Activated CD8-positive, alpha-beta T cell treated with anti-CD3 and anti-CD28 coated beads for 36 hours (primary cell): ENCODE results near the gene DNMBP. TPM values are rescaled to one million over a fixed set of nuclear protein-coding genes. Genes with fewer than 3 reads are reported as not detected.

ENCODE experiments used
- ATAC-seq: fragments of 200-7000 bp; cut with Tn5 transposase; one replicate; pipeline ENCODE4 v1.10.0; 2021; ENCODE audit warnings: mild to moderate bottlenecking, moderate library complexity
- CTCF ChIA-PET: fragments of 350-600 bp; sonication (Branson Sonifier 250); formaldehyde crosslinking; loops from one replicate; lab custom pipeline; 2021; ENCODE audit warnings: antibody characterized with exemption; lab: Charles Lee
- POLR2A ChIA-PET: fragments of 350-600 bp; sonication (Branson Sonifier 250); formaldehyde crosslinking; loops from one replicate; lab custom pipeline; 2021; ENCODE audit warnings: antibody characterized with exemption; lab: Charles Lee
- DNase-seq: peaks from one replicate; pipeline ENCODE4 v3.0.0-alpha.2; 2020
- H3K27ac Mint-ChIP-seq: one replicate; pipeline ENCODE4 v1.8.0; 2021; ENCODE audit warnings: mild to moderate bottlenecking, mixed read lengths
- H3K27me3 Mint-ChIP-seq: one replicate; pipeline ENCODE4 v1.8.0; 2021; ENCODE audit warnings: mixed read lengths
- H3K36me3 Mint-ChIP-seq: one replicate; pipeline ENCODE4 v1.8.0; 2021; ENCODE audit warnings: low read depth, mixed read lengths
- H3K4me1 Mint-ChIP-seq: one replicate; pipeline ENCODE4 v1.8.0; 2021; ENCODE audit warnings: low read depth, mixed read lengths
- H3K4me3 Mint-ChIP-seq: one replicate; pipeline ENCODE4 v1.8.0; 2021; ENCODE audit warnings: mild to moderate bottlenecking, moderate library complexity, mixed read lengths
- H3K9me3 Mint-ChIP-seq: one replicate; pipeline ENCODE4 v1.8.0; 2021; ENCODE audit warnings: mixed read lengths
- intact Hi-C: fragments of 100-400 bp; cut with micrococcal nuclease; formaldehyde crosslinking; loops from one replicate; pipeline ENCODE4 v1.10.0; 2022
- total RNA-seq, 2 experiments: library from RNA; stranded (reverse); gene quantifications; one replicate each; pipeline ENCODE4 v1.2.3, GENCODE V29; 2021
- TF ChIP-seq, protein P1 (sequence below): fragments of 200-600 bp; IDR thresholded peaks from one replicate; pipeline ENCODE4 v1.8.0; 2022; ENCODE audit warnings: antibody characterized with exemption, mild to moderate bottlenecking

DNMBP gene
- total RNA-seq, 2 experiments from 2014 or later: 2.6 to 2.9 TPM

- H3K36me3 Mint-ChIP-seq: no peaks in the 10 kb centered on the region
- H3K4me1 Mint-ChIP-seq: peaks cover 3% of the 10 kb centered on the region
- H3K4me3 Mint-ChIP-seq: no peak overlapping the region
- H3K9me3 Mint-ChIP-seq: no peaks in the 10 kb centered on the region
- TF ChIP-seq, protein P1, sequence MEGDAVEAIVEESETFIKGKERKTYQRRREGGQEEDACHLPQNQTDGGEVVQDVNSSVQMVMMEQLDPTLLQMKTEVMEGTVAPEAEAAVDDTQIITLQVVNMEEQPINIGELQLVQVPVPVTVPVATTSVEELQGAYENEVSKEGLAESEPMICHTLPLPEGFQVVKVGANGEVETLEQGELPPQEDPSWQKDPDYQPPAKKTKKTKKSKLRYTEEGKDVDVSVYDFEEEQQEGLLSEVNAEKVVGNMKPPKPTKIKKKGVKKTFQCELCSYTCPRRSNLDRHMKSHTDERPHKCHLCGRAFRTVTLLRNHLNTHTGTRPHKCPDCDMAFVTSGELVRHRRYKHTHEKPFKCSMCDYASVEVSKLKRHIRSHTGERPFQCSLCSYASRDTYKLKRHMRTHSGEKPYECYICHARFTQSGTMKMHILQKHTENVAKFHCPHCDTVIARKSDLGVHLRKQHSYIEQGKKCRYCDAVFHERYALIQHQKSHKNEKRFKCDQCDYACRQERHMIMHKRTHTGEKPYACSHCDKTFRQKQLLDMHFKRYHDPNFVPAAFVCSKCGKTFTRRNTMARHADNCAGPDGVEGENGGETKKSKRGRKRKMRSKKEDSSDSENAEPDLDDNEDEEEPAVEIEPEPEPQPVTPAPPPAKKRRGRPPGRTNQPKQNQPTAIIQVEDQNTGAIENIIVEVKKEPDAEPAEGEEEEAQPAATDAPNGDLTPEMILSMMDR: no peak
- DNase-seq (no peak), ATAC-seq (no peak)
- intact Hi-C loops: no loop called here
- CTCF ChIA-PET: interaction anchor here (0.7 to 1.2 kb wide), 2 partner anchors 73 to 127 kb away, joined by 4 to 5 read pairs; no protein-coding TSS in a partner anchor
- no peaks in the 10 kb centered on the region for H3K27me3 Mint-ChIP-seq
- POLR2A ChIA-PET: no interaction called here
- no peak overlapping the region for H3K27ac Mint-ChIP-seq
Measured at GRCh38 chr10:99917963-99918825, 91.6 kb downstream of the DNMBP start.

DNA sequence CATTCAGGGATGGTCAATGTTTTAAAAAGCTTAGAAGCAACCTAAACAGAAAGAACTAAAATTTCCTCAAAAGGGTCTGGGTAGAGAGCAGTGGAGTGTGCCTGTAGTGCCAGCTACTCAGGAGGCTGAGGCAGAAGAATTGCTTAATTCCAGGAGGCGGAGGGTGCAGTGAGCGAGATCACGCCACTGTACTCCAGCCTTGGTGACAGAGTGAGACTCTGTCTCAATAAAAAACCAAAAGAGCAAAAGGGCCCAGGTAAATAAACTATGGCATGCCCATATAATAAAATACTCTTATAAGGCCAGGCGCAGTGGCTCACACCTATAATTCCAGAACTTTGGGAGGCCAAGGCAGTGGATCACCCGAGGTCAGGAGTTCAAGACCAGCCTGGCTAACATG lies 93.0 kb downstream of the DNMBP start:
- Mint-ChIP-seq H3K27me3 (no peaks in the 10 kb centered on the region), H3K4me1 (no peaks in the 10 kb centered on the region), H3K4me3 (no peak overlapping the region), H3K36me3 (no peaks in the 10 kb centered on the region), H3K27ac (no peak overlapping the region), H3K9me3 (no peaks in the 10 kb centered on the region)
- ChIA-PET CTCF (no interaction called here), POLR2A (no interaction called here)
- DNase-seq (no peak), ATAC-seq (no peak)
- intact Hi-C loops: no loop called here
- TF ChIP-seq, protein P1: no peak

GRCh38 chr10:99915414-99915813 lies 94.3 kb downstream of the DNMBP start:
- CTCF ChIA-PET: no interaction called here
- TF ChIP-seq, protein P1: no peak
- Mint-ChIP-seq H3K4me1 (no peaks in the 10 kb centered on the region), H3K9me3 (no peaks in the 10 kb centered on the region), H3K36me3 (no peaks in the 10 kb centered on the region), H3K27ac (no peak overlapping the region), H3K27me3 (no peaks in the 10 kb centered on the region), H3K4me3 (no peak overlapping the region)
- no peak for DNase-seq
- intact Hi-C loops: no loop called here
- no peak for ATAC-seq
- POLR2A ChIA-PET: interaction anchor here (0.9 kb wide), 1 partner anchor 16 kb away, joined by 3 read pairs; no protein-coding TSS in a partner anchor

DNA sequence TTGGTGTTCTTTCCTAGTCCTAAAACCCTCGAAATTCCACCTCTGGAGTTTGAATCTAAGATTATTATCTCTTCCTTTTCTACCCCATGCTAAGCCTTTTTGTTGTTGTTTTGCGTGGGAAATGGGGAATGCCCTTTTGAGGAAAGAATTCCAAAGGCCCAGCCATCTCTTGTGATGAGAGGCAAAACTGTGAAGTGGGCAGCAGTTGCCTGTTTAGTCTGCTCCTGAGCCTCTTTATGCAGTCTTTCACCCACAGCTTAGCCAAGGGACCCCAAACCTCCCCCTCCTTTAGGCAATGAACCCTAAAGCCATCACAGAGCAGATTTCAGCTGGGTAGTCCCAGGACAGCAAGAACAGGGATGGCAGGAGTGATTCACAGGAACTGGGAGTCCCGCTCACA lies 95.5 kb downstream of the DNMBP start:
- Mint-ChIP-seq H3K27ac (no peak overlapping the region), H3K36me3 (no peaks in the 10 kb centered on the region), H3K27me3 (no peaks in the 10 kb centered on the region), H3K9me3 (no peaks in the 10 kb centered on the region), H3K4me3 (no peak overlapping the region), H3K4me1 (no peaks in the 10 kb centered on the region)
- DNase-seq (no peak), ATAC-seq (no peak)
- ChIA-PET POLR2A (no interaction called here), CTCF (interaction anchor here (1.5 kb wide), 1 partner anchor 68 kb away, joined by 5 read pairs; no protein-coding TSS in a partner anchor)
- TF ChIP-seq, protein P1: no peak
- intact Hi-C loops: no loop called here

DNA sequence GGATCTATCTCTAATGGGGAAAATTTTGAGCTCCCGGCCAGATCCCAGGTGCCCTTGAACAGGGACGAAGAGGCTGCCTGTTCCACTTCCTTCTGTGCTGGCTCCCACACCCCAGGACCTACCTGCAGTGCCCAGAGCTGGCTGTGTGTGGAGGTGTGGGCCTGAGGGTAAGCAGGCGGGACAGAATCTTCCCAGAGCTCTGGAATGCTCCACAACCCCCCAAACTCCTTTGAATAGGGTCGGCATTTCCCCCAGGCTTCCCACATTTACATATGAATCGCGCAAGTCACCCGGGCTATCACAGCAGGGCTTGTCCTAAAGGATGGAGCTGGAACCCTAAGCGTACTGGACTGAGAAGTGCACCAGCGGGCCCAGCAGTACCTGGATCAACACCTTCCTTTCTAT lies 95.9 kb downstream of the DNMBP start:
- no peaks in the 10 kb centered on the region for H3K9me3 Mint-ChIP-seq
- intact Hi-C loops: no loop called here
- no peaks in the 10 kb centered on the region for H3K36me3 Mint-ChIP-seq
- no peak overlapping the region for H3K27ac Mint-ChIP-seq
- peaks cover under 1% of the 10 kb centered on the region for H3K4me1 Mint-ChIP-seq
- H3K27me3 Mint-ChIP-seq: no peaks in the 10 kb centered on the region
- H3K4me3 Mint-ChIP-seq: no peak overlapping the region
- TF ChIP-seq, protein P1: no peak
- DNase-seq (no peak), ATAC-seq (no peak)
- ChIA-PET POLR2A (no interaction called here), CTCF (interaction anchor here (1.5 kb wide), 1 partner anchor 68 kb away, joined by 5 read pairs; no protein-coding TSS in a partner anchor)
